Stimulated activated CD8-positive, alpha-beta memory T cell treated with anti-CD3 and anti-CD28 coated beads, Interleukin-4, amount 100 ng/mL, for 24 hours (primary cell): ENCODE results near the gene SCGB3A2.

Experiments
- DNase-seq: peaks from one replicate; pipeline ENCODE4 v3.0.0-alpha.2; 2020; ENCODE audit warnings: low read depth

SCGB3A2 gene, protein sequence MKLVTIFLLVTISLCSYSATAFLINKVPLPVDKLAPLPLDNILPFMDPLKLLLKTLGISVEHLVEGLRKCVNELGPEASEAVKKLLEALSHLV

GRCh38 chr5:147878066-147878759, at the start of gene SCGB3A2:
Gene SCGB3A2, plus strand, starts transcription at chr5:147878711. Its CDS starts 93 bp downstream, at chr5:147878804.
- no peak for DNase-seq

DNA sequence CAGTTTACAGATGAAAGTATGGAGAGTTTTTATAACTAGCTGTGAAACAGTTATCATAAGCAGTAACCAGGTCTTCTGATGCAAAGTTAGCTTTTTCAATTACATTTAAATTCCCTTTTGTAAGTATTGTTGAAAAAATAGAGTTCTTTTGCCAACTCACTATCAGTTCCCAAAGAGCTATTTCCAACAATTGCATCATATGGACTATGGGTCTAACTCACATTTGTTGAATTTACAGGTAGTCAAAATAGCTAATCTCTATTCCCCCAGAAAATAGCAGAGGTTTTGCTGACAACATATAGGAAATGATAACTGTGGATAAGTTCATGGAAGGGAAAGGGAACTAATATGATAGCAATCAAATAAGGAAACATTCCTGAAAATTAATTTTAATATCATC, 48.5 kb upstream of the SCGB3A2 start:
- DNase-seq, result no peak

DNA sequence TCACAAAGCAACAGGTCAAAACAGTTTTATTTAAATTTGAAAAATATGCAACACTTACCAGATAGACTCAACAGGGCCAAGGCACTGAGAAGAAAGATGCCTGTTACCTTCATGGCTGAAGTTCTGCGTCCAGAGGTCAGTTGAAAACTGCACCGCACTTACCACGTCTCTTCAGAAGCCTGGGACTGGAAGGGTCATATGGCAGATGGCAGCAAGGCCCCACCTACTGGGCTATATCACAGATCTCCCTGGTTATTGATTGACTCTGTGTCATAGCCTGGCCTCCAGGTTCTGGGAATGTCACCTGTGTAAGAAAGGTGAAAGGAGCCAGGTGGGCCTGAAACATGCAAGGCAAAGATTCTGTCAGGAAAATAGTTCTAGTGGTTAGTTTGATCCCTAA, 47.0 kb upstream of the SCGB3A2 start, which contains the start of gene SPINK1:
SPINK1 (minus strand) TSS at position 207 of the 400 bp plus-strand sequence; CDS start at position 113, 94 bp downstream.
- DNase-seq, result no peak

- no peak for DNase-seq
Measured at GRCh38 chr5:147832541-147832940, 46.0 kb upstream of the SCGB3A2 start.

GRCh38 chr5:147835386-147835798, 43.1 kb upstream of the SCGB3A2 start:
- DNase-seq, result no peak

- DNase-seq, result no peak
Measured at GRCh38 chr5:147836439-147836838, 42.1 kb upstream of the SCGB3A2 start.

DNA sequence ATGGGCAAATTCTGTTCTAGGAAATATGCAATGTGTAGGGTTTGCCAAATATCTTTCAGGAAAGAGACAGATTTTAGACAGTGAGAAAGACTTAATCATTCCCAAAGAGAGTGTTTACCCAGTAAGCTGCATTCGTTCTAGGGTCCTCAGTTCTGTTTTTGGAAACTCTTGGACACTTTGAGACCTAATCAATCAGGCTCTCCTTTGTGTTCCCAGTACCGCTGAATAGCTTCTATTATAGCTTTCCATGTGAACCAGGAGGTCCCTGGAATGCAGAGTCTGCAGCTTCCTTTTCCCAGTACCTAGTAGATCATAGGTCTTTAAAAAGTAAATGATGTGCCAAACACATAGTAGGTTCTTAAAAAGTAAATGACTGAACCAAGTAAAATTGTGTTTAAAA, 35.6 kb upstream of the SCGB3A2 start:
- no peak for DNase-seq

DNA sequence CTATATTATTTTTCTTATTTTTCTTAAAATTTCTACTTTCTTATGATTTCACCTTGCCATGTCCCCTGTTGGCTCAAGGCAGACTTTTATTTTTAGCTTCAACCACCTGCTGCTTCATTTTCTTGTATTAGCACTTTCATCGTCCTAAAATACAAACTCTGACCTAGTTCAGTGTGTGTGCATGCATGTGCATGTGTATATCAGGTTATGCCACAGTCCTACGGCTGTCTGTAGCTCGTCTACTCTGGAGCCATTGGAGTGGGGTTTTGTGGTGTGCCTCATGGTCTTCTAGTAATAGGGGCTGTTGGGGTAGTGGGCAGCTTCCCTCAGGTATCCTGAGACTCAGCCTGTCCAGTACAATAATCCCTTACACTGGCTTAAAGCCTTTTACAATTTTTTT, 33.7 kb upstream of the SCGB3A2 start:
- no peak for DNase-seq

DNA sequence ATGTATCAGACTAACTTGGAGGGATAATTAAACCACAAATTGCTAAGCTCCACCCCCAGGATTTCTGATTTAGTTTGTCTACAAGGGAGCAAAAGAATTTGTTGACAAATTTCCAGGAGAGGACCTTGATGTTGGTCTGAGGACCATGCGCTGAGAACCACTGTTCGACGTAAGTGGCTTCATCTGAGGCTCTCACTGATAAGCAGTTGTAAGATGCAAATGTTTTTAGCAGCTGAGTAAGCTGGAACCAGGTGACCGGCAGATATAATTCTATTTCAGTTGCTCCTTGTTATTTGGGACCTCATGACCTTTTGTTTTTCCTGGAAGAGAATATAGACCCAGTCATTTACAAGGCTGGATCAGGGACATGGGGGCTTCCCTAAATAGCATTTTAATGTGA, 32.9 kb upstream of the SCGB3A2 start:
- no peak for DNase-seq

DNA sequence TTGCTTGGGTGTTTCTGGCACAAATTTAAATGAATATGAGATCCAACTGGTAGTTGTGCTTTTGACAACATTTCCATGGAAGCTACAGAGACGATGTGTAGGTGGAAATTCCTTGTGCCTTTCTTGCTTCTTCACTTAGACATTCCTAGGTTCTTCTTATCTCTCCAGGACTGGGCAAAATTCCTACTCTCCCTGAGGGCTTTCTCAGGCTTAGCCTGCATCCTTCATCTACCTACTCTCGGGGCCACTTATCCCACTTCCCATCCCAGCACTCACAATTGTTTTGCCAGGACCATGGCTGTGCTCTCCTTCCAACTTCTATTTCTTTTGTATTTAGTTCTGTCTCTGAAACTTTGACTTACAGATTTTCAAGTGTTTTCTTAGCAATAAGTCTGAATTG, 29.3 kb upstream of the SCGB3A2 start:
- DNase-seq, result no peak

DNA sequence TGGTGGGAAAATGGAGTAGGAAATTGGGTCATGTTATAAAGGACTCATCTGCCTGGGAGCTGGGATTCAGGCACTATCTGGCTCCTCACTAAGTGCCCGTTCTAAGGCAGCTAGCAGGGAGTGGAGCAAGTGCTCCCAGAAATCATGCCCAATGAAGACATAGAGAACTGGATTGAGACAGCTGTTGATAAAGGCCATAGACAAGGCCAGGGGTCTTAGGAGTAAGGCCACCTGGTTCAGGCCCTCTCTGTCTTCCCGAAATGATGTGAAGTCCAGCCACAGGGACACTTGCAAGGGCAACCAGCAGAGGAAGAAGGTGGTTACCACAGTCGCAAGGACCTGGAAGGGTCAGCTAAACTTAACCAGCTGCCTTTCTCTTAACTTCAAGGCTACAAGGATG, 26.9 kb upstream of the SCGB3A2 start:
- no peak for DNase-seq

- no peak for DNase-seq
Measured at GRCh38 chr5:147852365-147852764, 26.1 kb upstream of the SCGB3A2 start.

DNA sequence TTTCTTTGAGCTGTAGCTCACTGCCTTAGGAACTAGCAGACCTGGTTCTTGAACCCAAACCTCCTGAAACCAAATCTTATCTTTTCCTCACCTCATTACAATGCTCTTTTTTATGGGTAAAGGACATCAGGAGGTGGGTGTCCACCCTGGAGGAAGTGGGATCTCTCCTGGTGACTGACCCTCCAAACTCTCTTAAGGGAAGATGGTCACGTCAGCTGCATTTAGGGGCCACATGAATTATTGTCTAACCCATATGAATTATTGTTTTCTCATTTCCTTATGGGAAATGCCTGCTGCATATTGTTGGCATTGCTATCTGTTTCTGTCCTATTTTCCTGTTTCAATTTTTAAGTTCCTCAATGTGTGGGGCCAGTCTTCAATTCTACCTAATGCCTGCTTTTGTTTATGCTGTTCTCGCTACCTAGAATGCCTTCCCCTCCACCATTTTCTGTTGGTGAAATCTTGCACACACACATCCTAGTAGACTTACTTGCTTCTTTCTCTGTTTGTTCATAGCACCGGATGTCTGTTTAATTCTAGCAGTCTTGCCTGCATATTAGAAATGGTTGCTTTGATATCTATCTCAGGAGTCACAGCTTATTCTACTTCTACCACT, 25.0 kb upstream of the SCGB3A2 start:
- DNase-seq, result no peak

DNA sequence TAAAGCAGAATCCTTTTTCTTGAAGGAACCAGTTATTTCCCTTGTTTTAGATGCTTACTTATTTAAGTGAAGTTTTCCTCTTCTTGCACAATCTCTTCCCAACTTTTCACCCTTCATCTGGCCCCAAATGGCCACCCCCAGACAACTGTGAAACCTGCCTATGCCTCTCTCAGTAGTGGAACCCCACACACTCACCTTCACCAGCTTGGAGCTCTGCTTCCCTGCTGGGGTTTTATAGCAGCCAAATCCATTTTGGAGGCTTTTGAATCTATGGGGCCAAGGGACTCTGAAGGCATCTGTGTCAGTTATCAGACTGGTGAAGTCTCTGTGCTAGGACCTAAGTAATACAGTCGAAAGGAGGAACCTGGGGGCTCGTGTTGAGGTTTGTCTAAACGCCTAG, 24.2 kb upstream of the SCGB3A2 start:
- DNase-seq, result no peak

DNA sequence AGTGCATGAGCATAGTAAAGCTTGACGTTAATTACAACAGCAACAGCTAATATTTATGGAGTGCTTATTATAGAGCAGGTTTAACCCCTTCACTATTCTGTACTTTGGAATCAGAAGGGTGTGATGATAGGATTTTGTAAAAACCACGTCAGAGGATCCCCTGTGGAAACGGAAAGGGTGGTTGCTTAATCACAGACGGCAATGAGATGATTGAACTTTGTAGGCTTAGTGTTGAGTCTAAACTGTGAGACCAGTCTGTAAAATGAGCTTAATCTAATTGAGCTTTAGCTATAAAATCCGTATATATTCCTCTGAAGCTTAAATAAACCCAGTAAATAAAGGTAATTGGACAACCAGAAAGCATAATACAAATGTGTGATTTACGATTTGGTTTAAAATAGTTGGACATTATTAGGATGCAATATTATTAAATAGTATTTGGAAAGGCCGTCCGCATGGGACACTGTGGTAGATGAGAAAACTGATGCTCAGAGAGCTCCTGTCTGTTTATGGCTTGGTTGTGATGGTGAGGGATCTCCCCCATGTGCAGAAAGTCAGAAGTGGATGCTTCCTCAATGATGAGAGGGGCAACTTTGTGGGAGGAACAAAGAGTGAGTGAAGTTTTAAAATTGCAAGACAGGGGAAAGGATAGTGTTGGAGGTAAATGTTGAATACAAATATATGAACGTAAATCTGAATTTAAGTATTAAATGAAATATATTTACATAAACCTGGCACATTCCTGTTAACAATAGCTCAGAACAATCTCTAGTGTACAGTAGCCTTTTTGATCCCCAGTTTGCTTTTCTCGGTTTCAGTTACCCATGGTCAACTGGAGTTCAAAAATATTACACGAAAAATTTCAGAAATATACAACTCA, 23.4 kb upstream of the SCGB3A2 start:
- DNase-seq, result no peak

DNA sequence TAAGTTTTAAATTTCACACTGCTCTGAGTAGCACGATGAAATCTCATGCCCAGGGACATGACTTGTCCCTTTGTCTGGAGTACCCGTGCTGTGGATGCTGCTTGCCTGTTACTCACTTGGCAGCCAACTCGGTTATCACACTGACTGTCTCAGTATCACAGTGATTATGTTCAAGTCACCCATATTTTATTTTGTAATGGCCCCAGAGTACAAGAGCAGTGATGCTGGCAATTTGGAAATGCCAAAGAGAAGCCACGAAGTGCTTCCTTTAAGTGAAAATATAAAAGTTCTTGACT, 22.8 kb upstream of the SCGB3A2 start:
- no peak for DNase-seq

DNA sequence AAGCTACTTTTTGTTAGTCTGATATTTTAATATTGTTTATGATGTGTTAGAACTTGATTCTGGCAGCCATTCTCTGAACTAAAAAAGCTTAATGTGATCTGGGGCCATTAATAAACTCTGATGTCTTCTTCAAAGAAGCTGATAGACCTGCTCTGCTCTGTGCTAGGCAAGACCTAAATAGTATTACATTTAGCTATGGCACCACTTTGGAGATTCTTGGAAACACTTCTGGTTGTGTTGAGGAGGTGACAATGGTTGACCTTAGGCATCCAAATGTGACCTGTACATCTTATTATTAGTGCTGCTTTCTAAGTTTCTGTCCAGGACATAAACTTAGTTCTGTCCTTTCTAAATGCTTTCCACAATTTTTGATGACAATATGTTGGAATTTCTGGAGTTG, 21.7 kb upstream of the SCGB3A2 start:
- DNase-seq, result no peak

DNA sequence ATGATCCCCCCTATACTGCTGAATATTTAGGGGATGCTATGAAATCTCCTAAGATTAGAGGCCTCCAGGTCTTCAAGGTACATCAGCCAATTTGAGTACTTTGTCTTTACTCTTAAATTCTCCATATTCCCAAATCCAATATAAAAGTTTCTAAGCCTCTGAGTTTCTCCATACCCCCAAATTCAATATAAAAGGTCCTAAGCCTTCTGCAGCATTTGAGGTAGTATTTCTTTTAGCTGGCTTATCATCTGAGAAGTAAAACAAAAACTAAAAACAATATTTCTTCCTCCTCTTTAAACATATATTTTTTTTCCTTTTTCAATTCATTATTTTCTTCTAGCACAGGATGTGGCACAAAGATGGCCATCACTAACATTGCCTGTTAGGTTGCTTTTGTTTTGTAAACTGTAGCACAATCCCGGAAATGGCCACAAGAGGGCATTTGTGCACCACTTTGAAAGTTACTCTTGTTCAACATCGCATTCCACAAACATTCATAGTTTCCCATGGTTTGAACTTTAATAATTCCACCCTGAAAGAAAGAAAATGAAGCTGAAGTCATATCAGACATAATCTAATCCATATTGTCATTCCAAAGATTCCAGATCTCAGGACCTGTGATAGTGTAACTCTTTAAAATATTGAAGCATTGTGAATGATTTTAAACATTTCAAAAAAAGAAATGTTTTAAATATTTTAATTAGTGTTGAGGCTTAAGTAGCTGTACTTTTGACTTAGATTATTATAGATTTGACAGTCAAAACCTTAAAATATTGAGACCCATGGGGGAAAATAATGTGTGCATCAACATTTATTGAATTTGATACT, 21.0 kb upstream of the SCGB3A2 start:
- peak; percentile 6 for DNase-seq

GRCh38 chr5:147858565-147858964, 19.9 kb upstream of the SCGB3A2 start:
- DNase-seq, result no peak

DNA sequence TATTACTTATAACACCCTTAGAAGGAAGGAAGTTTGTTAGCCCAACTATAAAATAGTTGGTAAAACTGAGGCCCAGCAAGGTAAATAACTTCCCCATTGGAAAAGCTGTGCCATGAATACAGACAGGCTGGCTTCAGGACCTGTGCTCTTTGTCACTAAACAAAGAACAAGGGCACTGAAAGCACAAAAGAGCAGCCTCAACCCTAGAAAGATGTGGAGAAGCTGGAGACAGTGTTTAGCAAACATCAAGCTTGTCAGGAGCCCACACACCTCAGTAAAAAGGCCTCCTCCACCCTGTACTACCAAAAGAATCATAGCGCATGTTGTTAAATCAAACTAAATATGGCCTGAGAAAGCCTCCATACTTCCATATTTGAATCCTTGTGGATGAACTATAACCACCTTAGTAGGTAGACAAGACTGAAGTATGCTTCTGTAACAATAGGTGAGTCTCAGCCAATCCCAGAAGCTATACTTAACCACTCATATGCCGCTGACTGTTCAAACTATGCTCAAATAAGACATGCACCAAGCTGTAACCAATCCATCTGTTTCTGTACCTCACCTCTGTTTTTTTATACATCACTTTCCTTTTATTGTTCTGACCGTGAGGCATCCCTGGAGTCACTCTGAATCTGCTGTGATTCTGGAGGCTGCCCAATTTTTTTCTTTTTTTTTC, 18.4 kb upstream of the SCGB3A2 start:
- DNase-seq, result no peak

DNA sequence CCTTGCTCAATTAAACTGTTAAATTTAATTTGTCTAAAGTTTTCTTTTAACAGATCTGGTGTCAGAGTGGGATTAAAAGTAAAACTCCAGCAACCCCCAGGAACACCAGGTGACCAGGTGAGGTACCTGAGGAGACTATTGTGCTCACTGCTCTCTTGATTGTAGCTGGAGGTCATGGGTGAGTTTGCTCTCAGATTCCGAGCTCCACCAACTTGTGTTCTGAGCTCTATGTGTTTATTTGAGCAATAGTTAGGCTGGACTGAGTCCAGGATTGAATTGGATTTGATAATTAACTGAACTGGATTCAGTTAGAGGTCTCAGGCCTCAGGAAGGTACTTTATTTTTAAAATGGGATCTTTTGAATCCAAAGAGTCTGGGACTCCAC, 17.9 kb upstream of the SCGB3A2 start:
- no peak for DNase-seq
